Fibroblast of pulmonary artery (primary cell): Measurements from ENCODE around the gene MSI2.

Source experiments
- DNase-seq: peaks from one replicate; pipeline ENCODE4 v3.0.0-alpha.2; 2010; ENCODE audit warnings: low read depth
- H3K4me3 ChIP-seq: replicated peaks from 2 replicates; pipeline ENCODE4 v1.5.1; 2011; ENCODE audit warnings: low read depth, mild to moderate bottlenecking, control low read depth, low read length, moderate library complexity
- TF ChIP-seq, protein P1 (sequence below): IDR thresholded peaks from 2 replicates; pipeline ENCODE4 v1.5.1; 2011; ENCODE audit warnings: mild to moderate bottlenecking, control low read depth, low read length, inconsistent platforms; ENCODE audit errors: missing control alignments

The MSI2 gene

DNA sequence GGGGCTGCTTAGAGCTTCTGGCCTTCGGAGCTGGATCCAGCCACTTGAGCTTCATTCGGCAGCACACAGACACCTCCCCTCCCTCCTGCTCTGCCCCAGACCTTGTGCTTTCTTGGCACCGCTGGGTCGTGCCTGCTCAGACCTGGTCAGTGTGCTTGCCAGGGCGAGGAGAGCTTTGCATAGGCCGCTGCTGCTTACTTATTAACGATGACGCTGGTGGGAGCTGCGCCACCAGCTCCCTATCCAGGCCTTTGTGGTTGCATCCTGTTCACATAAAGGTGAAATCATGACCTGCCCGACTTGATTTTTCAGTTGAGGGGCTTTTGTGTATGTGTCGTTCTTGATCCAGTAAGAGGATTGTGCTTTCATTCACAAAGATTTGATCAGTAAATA, 101.1 kb downstream of the MSI2 start:
- H3K4me3 ChIP-seq, result no peak overlapping the region
- DNase-seq, result no peak
- TF ChIP-seq, protein P1, sequence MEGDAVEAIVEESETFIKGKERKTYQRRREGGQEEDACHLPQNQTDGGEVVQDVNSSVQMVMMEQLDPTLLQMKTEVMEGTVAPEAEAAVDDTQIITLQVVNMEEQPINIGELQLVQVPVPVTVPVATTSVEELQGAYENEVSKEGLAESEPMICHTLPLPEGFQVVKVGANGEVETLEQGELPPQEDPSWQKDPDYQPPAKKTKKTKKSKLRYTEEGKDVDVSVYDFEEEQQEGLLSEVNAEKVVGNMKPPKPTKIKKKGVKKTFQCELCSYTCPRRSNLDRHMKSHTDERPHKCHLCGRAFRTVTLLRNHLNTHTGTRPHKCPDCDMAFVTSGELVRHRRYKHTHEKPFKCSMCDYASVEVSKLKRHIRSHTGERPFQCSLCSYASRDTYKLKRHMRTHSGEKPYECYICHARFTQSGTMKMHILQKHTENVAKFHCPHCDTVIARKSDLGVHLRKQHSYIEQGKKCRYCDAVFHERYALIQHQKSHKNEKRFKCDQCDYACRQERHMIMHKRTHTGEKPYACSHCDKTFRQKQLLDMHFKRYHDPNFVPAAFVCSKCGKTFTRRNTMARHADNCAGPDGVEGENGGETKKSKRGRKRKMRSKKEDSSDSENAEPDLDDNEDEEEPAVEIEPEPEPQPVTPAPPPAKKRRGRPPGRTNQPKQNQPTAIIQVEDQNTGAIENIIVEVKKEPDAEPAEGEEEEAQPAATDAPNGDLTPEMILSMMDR, result no peak

DNA sequence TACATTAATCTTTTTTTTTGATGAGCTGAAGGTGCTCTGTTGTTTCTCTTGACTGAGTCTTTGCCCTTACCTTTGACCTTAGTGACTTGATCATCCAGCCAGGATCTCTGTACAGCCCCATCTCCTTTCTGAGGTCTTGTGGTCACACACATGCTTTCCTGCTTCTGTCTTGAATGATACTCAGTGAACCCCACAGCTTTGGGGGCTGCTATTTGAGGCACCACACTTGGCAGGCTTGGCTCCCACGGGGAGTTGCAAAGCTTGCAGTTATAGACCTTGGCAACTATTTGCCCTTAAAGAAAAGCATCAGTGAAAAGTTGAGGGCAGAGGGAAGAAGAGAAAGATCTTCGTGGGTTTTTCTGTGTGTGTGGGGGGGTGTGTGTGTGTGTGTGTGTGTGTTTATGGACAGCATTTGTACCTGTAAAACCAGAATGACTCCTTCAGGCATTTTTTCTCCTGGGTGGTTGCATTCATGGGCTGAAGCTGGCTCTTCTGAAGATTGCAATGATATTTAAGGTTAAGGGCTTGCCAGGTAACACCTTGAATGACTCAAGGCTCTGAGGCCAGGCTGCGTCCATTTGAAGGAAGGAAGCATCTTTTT, 101.6 kb downstream of the MSI2 start:
- no peak overlapping the region for H3K4me3 ChIP-seq
- TF ChIP-seq, protein P1, result no peak
- DNase-seq, result no peak

DNA sequence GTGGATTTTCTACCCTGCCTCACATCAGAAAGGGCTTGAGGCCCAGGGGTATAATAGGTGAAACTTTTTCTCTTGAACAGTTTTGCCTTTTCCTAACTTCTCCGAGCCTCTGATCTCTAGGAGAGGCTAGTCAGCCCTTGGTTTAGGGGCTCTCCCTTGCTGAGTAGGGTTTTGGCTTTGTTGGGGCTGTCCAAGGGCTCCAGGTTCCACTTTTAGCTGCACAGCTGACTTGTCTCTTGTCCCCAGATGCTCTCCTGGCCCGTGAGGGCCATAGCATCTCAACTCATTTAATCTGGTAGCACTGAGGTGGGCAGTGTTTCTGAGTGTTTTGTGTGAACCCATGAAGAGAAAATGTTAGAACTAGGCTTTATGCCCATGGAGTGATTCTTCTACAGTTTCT, 103.9 kb downstream of the MSI2 start:
- TF ChIP-seq, protein P1, result no peak
- no peak for DNase-seq
- H3K4me3 ChIP-seq, result no peak overlapping the region

DNA sequence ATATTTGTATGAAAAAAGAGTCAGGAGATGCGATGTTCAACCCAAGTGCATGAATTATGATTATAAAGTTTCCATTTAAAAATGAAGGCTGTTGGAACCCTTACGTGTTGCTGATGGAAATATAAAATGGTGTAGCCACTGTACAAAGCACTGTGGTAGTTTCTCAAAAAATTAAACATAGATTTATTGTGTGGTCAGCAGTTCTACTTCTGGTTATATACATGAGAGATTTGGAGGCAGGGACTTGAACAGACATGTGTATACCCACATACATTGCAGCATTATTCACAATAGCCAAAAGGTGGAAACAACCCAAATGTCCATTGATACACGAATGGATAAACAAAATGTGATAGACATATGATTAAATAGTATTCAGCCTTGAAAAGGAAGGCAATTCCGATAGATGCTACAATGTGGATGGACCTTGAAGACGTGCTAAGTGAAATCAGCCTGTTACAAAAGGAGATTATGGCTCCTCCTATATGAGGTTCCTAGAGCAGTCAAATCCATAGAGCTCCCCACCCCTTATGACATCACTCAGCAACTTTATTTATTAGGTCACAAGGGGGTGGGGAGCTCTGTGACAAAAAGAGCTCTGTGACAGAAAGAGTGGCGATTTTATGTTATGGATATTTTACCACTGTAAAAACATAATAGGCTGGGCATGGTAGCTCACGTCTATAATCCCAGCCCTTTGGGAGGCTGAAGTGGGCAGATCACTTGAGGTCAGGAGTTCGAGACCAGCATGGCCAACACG, 106.7 kb downstream of the MSI2 start:
- H3K4me3 ChIP-seq, result no peak overlapping the region
- no peak for DNase-seq
- TF ChIP-seq, protein P1, result no peak

DNA sequence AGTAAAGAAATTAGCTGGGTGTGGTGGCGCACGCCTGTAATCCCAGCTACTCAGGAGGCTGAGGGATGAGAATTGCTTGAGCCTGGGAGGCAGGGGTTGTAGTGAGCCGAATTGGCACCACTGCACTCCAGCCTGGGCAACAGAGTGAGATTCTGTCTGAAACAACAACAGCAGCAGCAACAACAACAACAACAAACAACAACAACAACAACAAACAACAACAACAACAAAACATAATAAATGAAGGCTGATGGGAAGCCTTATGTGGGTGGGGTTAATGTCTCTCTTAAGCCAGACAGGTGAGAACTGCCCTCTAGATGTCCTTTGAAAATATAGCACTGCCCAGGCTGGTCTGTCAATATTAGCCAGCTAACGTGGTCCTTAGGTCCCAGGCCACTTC, 107.3 kb downstream of the MSI2 start:
- no peak for DNase-seq
- H3K4me3 ChIP-seq, result no peak overlapping the region
- TF ChIP-seq, protein P1, result no peak

DNA sequence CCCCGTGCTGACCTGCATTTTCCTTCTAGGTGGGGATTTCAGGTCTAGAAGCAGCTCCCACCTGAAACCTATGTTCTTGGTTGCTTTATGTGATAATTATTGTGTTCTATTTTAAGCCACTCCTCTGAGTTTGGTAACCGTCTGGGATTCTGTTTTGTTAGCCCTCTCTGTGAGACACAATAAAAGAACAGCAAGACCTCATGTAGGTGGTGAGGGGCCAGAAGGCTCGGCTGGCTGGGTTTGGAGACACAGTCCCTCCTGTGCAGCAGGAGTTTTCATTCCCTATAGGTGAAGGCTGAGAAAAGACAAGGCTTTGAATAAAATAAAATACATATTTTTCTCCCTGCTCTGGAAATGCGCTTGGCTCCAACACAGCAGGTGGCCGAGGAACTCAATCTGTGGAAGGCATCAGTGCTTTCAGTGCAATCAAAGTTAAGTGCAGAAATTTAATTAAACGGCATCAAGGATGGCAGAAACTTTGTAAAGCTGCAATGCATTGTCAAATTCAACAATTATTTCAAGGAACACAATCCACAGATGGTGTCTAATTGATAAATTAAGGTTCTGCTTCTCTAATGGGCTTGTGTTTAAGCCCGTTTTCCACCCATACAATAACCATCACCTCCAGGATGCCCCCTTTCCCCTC, 107.8 kb downstream of the MSI2 start:
- TF ChIP-seq, protein P1, result no peak
- no peak for DNase-seq
- H3K4me3 ChIP-seq, result no peak overlapping the region
